AG04450 (cell line): ENCODE data around the gene ZSWIM4. TPM values are rescaled to one million over a fixed set of nuclear protein-coding genes. Genes with fewer than 3 reads are reported as not detected.
"Not testable (repeated sequence)": the region's sequence is repeated elsewhere in the genome, so short reads cannot be mapped to it uniquely, and the experiment has no call there.

Experiments used
- CTCF ChIA-PET: fragments of 300-600, 350-600 bp; formaldehyde crosslinking; extraction: SDS; loops from one replicate; lab custom pipeline; 2022; ENCODE audit warnings: antibody characterized with exemption, inconsistent platforms; lab: Charles Lee
- POLR2A ChIA-PET: fragments of 350-600 bp; formaldehyde crosslinking; extraction: SDS; loops from one replicate; lab custom pipeline; 2021; ENCODE audit warnings: antibody characterized with exemption, inconsistent platforms; lab: Yijun Ruan, JAX
- DNase-seq: peaks from one replicate; pipeline ENCODE4 v3.0.0-alpha.2; 2011; ENCODE audit warnings: low read depth, low spot score
- H3K27ac ChIP-seq: one replicate; pipeline ENCODE4 v1.5.1; 2012; ENCODE audit warnings: low read depth, low read length, control low read depth
- H3K27me3 ChIP-seq: one replicate; pipeline ENCODE4 v1.6.0; 2012; ENCODE audit warnings: low read length; ENCODE audit not compliant: control insufficient read depth, insufficient read depth
- H3K4me3 ChIP-seq: 2 replicates; pipeline ENCODE4 v1.5.1; 2011; ENCODE audit warnings: mild to moderate bottlenecking, low read depth, low read length, control low read depth
- H3K9me3 ChIP-seq: 2 replicates; pipeline ENCODE4 v1.5.1; 2012; ENCODE audit warnings: low read length; ENCODE audit not compliant: control insufficient read depth, insufficient read depth
- polyA plus RNA-seq: library from polyadenylated mRNA; depleted of rRNA; stranded (reverse); fragments of >200 nt; gene quantifications from 2 replicates; pipeline ENCODE4 v1.2.3, GENCODE V29; 2011
- TF ChIP-seq, protein P1 (sequence below): IDR thresholded peaks from 2 replicates; pipeline ENCODE4 v1.5.1; 2011; ENCODE audit warnings: low read depth, low read length, control low read depth, inconsistent platforms

The ZSWIM4 gene
- polyA plus RNA-seq, 1 experiment: 2.3 TPM

DNA sequence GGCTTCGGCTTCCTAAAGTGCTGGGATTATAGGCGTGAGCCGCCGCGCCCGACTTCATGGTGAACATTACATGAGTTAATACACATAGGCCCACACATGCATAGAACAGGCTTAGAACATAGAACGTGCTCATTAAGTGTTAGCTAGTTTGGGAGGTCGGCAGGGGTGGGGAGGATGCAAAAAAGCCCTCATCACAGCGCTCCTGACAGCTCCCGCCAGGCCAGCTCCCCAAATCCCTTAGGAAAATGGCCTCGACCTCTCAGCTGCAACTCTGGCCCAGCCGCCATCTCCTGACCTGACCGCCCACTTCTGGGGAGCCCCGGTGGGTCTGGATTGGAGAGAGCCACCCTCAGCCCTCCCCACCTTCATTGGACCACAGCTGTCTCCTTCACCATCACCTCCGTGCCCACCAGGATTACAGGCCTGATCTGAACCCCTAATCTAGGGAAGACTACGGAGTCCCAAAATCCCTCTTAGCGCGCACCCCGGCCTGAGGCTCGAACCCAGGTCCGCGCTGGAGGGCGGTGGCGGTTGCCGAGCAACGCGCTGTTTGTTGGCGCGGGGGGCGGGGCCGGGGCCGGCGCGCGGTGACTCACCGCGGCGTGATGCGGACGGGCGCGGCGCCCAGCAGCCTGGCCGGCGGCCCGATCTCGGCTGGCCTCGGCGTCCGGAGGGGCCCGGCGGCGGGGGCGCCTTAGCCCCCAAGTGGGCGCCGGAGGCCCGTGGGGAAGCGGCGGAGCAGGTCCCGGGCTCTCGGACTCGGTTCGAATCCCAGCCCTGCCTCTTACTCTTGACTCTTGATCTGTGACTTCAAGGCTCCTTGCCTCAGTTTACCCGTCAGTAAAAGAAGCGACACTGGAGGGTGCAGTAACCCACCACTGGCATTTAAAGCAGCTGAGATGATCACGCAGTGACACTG lies 55.0 kb downstream of the ZSWIM4 start:
- no peaks in the 10 kb centered on the region for H3K27me3 ChIP-seq
- H3K4me3 ChIP-seq: peak overlapping the region; percentile 46
- POLR2A ChIA-PET: interaction anchor here (1.4 to 3.9 kb wide), 5 partner anchors 9 to 63 kb away, joined by 4 to 33 read pairs (median 13); no protein-coding TSS in a partner anchor
- TF ChIP-seq, protein P1, sequence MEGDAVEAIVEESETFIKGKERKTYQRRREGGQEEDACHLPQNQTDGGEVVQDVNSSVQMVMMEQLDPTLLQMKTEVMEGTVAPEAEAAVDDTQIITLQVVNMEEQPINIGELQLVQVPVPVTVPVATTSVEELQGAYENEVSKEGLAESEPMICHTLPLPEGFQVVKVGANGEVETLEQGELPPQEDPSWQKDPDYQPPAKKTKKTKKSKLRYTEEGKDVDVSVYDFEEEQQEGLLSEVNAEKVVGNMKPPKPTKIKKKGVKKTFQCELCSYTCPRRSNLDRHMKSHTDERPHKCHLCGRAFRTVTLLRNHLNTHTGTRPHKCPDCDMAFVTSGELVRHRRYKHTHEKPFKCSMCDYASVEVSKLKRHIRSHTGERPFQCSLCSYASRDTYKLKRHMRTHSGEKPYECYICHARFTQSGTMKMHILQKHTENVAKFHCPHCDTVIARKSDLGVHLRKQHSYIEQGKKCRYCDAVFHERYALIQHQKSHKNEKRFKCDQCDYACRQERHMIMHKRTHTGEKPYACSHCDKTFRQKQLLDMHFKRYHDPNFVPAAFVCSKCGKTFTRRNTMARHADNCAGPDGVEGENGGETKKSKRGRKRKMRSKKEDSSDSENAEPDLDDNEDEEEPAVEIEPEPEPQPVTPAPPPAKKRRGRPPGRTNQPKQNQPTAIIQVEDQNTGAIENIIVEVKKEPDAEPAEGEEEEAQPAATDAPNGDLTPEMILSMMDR: no peak
- CTCF ChIA-PET: interaction anchor here (0.5 to 2.2 kb wide), 2 partner anchors 10 to 12 kb away, joined by 3 to 6 read pairs; no protein-coding TSS in a partner anchor
- H3K9me3 ChIP-seq: no peaks in the 10 kb centered on the region
- peak overlapping the region; percentile 100 for H3K27ac ChIP-seq
- no peak for DNase-seq

DNA sequence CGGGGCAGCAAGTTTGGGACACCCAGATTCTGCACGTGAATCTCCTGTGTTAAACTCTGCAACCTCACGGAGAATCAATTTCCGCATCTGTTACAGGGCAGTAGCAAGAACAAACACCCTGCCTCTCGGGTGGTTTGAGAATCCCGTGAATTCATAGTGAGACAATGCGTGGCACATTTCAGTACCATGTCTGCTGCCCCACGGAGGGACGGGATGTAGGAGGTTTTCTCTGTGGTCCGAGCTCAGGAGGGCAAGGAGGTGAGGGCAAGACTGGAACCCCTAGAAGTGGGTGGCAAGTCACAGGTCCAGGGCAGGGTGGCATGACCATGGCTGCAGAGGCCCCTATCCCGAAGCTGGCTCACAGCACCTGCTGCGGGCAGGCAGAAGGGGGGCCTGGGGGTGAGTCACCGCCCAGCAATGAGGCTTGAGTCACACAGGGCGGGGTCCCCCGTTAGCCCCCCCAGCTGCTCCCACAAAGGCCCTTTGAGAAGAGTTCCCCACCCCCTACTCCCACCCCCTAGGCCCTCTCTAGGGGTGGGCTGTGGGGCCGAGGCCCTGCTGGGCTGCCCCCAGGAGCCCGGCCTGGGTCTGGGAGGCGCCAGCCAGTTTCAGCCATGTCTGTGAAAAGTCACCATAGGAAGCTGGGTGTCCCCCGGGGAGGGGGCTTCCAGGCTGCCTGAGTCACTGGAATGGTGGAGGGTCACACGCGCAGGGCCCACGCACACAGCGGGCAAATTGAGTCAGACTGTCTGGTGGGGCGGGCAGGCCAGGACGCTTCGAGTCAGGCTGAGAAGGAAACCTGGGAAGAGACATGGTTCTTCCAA lies 55.9 kb downstream of the ZSWIM4 start:
- peak; percentile 88 for DNase-seq
- TF ChIP-seq, protein P1: no peak
- Histone ChIP-seq H3K27ac (peak overlapping the region; percentile 100), H3K27me3 (no peaks in the 10 kb centered on the region), H3K4me3 (peak overlapping the region; percentile 46), H3K9me3 (no peaks in the 10 kb centered on the region)
- CTCF ChIA-PET: interaction anchor here (0.5 to 3.4 kb wide), 2 partner anchors 9 to 11 kb away, joined by 3 to 32 read pairs; no protein-coding TSS in a partner anchor
- POLR2A ChIA-PET: interaction anchor here (1.0 to 3.9 kb wide), 7 partner anchors 10 to 63 kb away, joined by 3 to 33 read pairs (median 5); partner anchors contain the start of gene ZSWIM4

DNA sequence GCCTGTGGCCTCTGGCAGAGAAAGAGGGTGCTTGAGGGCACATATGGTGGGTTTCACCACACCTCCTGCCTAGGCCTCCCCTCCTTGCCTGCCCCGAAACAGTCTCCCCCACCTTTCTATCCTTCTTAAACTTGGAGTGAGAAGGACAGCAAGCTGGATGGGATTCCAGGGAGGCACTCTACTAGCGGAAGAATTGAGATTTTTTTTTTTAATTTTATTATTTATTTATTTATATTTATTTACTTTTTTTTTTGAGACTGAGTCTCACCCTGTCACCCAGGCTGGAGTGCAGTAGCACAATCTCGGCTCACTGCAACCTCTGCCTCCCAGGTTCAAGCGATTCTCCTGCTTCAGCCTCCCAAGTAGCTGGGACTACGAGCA lies 56.5 kb downstream of the ZSWIM4 start:
- H3K27ac ChIP-seq: peak overlapping the region; percentile 100
- H3K27me3 ChIP-seq, H3K4me3 ChIP-seq, H3K9me3 ChIP-seq, DNase-seq: not testable (repeated sequence)
- POLR2A ChIA-PET: interaction anchor here (1.0 to 3.9 kb wide), 7 partner anchors 10 to 64 kb away, joined by 3 to 33 read pairs (median 5); partner anchors contain the start of gene ZSWIM4
- CTCF ChIA-PET: interaction anchor here (3.4 kb wide), 1 partner anchor 10 kb away, joined by 32 read pairs; no protein-coding TSS in a partner anchor

DNA sequence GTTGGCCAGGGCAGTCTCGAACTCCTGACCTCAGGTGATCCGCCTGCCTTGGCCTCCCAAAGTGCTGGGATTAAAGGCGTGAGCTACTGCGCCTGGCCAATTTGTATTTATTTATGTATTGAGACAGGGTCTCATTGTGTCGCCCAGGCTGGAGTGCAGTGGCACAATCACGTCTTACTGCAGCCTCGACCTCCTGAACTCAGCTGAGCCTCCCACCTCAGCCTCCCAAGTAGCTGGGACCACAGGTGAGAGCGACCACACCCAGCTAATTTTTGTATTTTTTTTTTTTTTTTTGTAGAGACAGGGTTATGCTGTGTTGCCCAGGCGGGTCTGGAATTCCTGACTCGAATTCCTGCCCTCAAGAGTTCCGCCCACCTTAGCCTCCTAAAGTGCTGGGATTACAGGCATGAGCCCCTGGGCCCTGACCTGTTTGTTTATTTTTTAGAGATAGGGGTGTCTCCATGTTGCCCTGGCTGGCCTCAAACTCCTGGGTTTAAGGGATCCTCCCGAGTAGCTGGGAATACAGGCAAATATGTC lies 57.0 kb downstream of the ZSWIM4 start:
- DNase-seq, H3K9me3 ChIP-seq, H3K4me3 ChIP-seq, H3K27me3 ChIP-seq: not testable (repeated sequence)
- POLR2A ChIA-PET: interaction anchor here (1.0 to 3.9 kb wide), 8 partner anchors 10 to 65 kb away, joined by 3 to 33 read pairs (median 6); partner anchors contain the start of gene ZSWIM4
- H3K27ac ChIP-seq: peak overlapping the region; percentile 52
- CTCF ChIA-PET: interaction anchor here (3.4 kb wide), 1 partner anchor 10 kb away, joined by 32 read pairs; no protein-coding TSS in a partner anchor

DNA sequence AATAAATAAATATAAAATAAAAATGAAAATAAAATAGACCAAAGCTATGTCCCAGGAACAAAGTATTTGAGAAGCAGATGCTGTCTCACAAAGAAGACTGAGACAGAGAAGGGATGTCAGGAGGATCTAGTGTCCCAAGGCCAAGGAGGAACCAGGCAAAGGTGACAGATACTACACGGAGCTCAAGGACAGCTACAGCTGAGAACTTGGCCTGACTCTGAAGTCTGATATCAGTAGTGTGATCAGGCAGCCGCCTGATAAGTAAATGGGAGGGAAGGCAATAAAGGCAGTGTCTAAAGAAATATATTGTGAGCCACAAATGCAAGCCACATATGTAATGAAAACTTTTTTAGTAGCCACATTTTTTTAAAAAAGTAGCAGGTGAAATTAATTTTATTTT lies 61.3 kb downstream of the ZSWIM4 start:
- Histone ChIP-seq H3K27me3 (no peaks in the 10 kb centered on the region), H3K27ac (no peak overlapping the region), H3K4me3 (no peak overlapping the region), H3K9me3 (no peaks in the 10 kb centered on the region)
- POLR2A ChIA-PET: no interaction called here
- no peak for DNase-seq
- CTCF ChIA-PET: interaction anchor here (1.5 kb wide), 1 partner anchor 72 kb away, joined by 10 read pairs; no protein-coding TSS in a partner anchor
- TF ChIP-seq, protein P1: no peak
